ENCODE measurements around the gene MPHOSPH10. TPM values are rescaled to one million over a fixed set of nuclear protein-coding genes. Genes with fewer than 3 reads are reported as not detected.

MPHOSPH10 gene
- total and polyA plus RNA-seq, 2 of the 13 experiments (the other 11 are each of a cell fraction or from before 2014, with no cell fraction given), result 37.8 to 137 TPM

- TF ChIP-seq KIAA2018 (CRISPR knock-in tag; IDR thresholded peaks at IDR 0.05; ENCODE audit: borderline replicate concordance) (no peak), NR2F6 (IDR thresholded peaks at IDR 0.05) (peak; percentile 79), NR2F6 (CRISPR knock-in tag; IDR thresholded peaks at IDR 0.05) (peak; percentile 63), BCL6 (CRISPR knock-in tag; IDR thresholded peaks at IDR 0.05) (peak; percentile 60), HNF4A (CRISPR knock-in tag; IDR thresholded peaks at IDR 0.05) (peak; percentile 73), SOX6 (IDR thresholded peaks at IDR 0.05) (no peak), SOX6 (CRISPR knock-in tag; IDR thresholded peaks at IDR 0.05) (0 out of 2 replicates have a peak, but pooled peaks have one; percentile 11), ZNF296 (CRISPR knock-in tag; conservative IDR thresholded peaks at IDR 0.05) (no peak), TGIF2 (CRISPR knock-in tag; IDR thresholded peaks at IDR 0.05) (peak; percentile 25; the same call in 1 of the 2 replicates), SOX5 (CRISPR knock-in tag; IDR thresholded peaks at IDR 0.05; ENCODE audit: borderline replicate concordance) (0 out of 2 replicates have a peak, but pooled peaks have one; percentile 10), NR2F2 (IDR thresholded peaks at IDR 0.05; ENCODE audit: borderline replicate concordance, low read depth) (0 out of 2 replicates have a peak, but pooled peaks have one; percentile 30), RBM22 (optimal IDR thresholded peaks at IDR 0.05; ENCODE audit: low read length) (no peak), NR2F1 (CRISPR knock-in tag; IDR thresholded peaks at IDR 0.05) (peak in 1 of 2 experiments; percentile 58; a peak in 1 of 4 replicates), CENPBD1 (CRISPR knock-in tag; IDR thresholded peaks at IDR 0.05; ENCODE audit: borderline replicate concordance, low read depth) (no peak), CEBPG (CRISPR knock-in tag; IDR thresholded peaks at IDR 0.05) (peak; percentile 82)
These were observed 42.7 kb downstream of the MPHOSPH10 start (continued) for GRCh38 chr2:71173096-71173495.
